ENCODE results near the gene PLIN5. TPM values are rescaled to one million over a fixed set of nuclear protein-coding genes. Genes with fewer than 3 reads are reported as not detected.

Gene PLIN5
- polyA plus RNA-seq, 1 donor (not counting 4 experiments of a cell fraction or from before 2014, with no cell fraction given), result not detected

DNA sequence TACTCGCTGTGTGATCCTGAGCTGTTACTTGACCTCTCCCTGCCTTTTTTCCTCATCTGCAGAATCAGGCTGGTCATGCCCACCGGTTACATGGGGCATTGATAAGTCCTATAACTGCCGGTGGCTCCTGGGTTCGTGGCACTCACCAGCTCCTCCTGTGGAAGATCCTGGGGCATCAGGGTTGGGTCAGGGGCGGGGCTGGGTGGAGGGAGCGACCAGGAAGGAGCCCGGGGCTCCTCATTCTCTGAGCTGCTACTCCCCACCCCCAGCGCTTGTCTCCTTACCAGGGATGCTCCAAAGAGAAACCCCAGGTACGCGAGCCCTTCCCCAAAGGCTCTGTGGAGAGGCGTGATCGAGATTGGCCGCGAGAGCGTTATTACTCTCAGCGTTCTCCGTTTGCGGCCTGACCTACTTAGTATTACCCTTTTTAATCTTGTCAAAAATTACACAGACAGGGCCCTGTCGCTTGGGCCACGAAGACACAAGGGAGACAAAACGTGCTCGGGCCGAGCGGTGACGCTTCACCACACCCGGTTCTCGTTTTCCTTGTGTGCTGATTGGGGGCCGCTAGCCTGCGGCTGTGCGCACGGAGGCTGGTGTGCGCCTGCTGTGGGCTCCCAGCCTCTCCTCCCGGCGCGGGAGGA, 52.2 kb downstream of the PLIN5 start:
- dilution Hi-C loops (cut with MboI; ENCODE audit: extremely low pct_ligation_motif_present, low sequenced_read_pairs), result no loop called here
- no peak for FAIRE-seq
- no peak overlapping the region for H3K4me2 ChIP-seq (ENCODE audit: control insufficient read depth, extremely low read depth, insufficient read depth, low read depth, low read length)

DNA sequence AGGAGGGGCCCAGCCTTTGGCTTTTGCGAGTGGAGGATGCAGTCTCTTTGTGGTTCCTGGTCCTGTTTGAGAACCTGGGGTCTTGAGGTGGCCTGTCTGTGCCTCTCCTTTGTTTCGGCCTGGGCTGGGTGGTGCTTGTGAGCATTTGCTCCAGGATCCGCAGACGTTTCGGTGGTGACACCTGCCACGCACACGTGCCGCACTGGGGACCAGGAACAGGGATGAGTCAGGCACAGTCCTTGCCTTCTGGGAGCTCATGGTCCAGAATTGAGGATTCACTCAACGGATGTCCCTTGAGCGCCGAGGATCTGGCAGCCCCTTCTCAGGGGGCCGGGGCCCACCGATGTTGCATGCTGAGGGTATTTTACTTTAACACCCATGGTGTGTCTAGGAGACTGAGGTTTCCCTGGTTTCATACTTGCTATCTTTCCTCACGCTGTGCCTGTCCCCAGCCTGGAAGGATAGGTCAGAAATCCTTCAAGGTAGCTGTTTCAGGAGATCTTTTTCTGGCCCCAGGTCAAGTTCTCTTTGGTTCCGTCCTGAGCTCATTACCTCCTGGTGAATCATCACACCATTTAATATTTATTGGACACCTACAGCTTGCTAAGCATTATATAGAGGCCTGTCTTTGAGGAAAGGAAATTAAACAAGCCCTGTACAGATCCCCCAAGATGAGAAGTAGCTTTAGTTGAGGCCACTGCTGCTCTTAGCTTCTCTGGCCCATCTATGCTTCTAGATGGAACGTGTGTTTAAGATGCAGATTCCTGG, 57.8 kb downstream of the PLIN5 start:
- no peak overlapping the region for H2AFZ ChIP-seq (ENCODE audit: control insufficient read depth, low read length)
- dilution Hi-C loops (cut with MboI; ENCODE audit: extremely low pct_ligation_motif_present, low sequenced_read_pairs), result no loop called here
- peaks cover 8% of the 10 kb centered on the region for H3K4me1 ChIP-seq (ENCODE audit: control insufficient read depth, extremely low read depth, insufficient read depth, low read length)
- no peaks in the 10 kb centered on the region for H3K9me1 ChIP-seq (ENCODE audit: control insufficient read depth, extremely low read depth, insufficient read depth, low read length)
- H3K9ac ChIP-seq (ENCODE audit: control insufficient read depth, extremely low read depth, insufficient read depth, low read length), result no peak overlapping the region
- no peak overlapping the region for H3K4me3 ChIP-seq (ENCODE audit: control insufficient read depth in 2 of 3, extremely low read depth in 1 of 3, insufficient read depth in 2 of 3, low read depth in 1 of 3, low read length in 3 of 3)
- no peaks in the 10 kb centered on the region for H4K20me1 ChIP-seq (ENCODE audit: control insufficient read depth, extremely low read depth, insufficient read depth, low read length)
- H3K4me2 ChIP-seq (ENCODE audit: control insufficient read depth, extremely low read depth, insufficient read depth, low read depth, low read length), result no peak overlapping the region
- peaks cover 6 to 19% of the 10 kb centered on the region in 2 experiments for H3K36me3 ChIP-seq (ENCODE audit: control insufficient read depth in 2 of 2, extremely low read depth in 1 of 2, insufficient read depth in 2 of 2, low read length in 2 of 2)
- peaks cover 27% of the 10 kb centered on the region for H3K79me2 ChIP-seq (ENCODE audit: control insufficient read depth, insufficient read depth, low read length)
- no peak overlapping the region for H3K27ac ChIP-seq (ENCODE audit: control insufficient read depth, insufficient read depth, low read length)
- TF ChIP-seq, protein P1, sequence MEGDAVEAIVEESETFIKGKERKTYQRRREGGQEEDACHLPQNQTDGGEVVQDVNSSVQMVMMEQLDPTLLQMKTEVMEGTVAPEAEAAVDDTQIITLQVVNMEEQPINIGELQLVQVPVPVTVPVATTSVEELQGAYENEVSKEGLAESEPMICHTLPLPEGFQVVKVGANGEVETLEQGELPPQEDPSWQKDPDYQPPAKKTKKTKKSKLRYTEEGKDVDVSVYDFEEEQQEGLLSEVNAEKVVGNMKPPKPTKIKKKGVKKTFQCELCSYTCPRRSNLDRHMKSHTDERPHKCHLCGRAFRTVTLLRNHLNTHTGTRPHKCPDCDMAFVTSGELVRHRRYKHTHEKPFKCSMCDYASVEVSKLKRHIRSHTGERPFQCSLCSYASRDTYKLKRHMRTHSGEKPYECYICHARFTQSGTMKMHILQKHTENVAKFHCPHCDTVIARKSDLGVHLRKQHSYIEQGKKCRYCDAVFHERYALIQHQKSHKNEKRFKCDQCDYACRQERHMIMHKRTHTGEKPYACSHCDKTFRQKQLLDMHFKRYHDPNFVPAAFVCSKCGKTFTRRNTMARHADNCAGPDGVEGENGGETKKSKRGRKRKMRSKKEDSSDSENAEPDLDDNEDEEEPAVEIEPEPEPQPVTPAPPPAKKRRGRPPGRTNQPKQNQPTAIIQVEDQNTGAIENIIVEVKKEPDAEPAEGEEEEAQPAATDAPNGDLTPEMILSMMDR (optimal IDR thresholded peaks at IDR 0.05 in 1 of 3, IDR thresholded peaks at IDR 0.05 in 1 of 3, conservative IDR thresholded peaks at IDR 0.05 in 1 of 3; ENCODE audit: extremely low read depth in 1 of 3, insufficient read depth in 2 of 3, low read length in 3 of 3), result no peak
- no peak for TF ChIP-seq EZH2 (IDR thresholded peaks at IDR 0.05; ENCODE audit: low read length)
- DNase-seq (ENCODE audit: low read depth, low spot score), result no peak
- no peak for FAIRE-seq
- no peaks in the 10 kb centered on the region for H3K27me3 ChIP-seq (ENCODE audit: control insufficient read depth, extremely low read depth, insufficient read depth, low read length)
- H3K9me3 ChIP-seq (ENCODE audit: control insufficient read depth, low read depth, low read length), result no peaks in the 10 kb centered on the region

More for the DNA sequence above, 52.2 kb downstream of the PLIN5 start:
- peaks cover 9 to 10% of the 10 kb centered on the region in 2 experiments for H3K36me3 ChIP-seq (ENCODE audit: control insufficient read depth in 2 of 2, extremely low read depth in 1 of 2, insufficient read depth in 2 of 2, low read length in 2 of 2)
- H3K9ac ChIP-seq (ENCODE audit: control insufficient read depth, extremely low read depth, insufficient read depth, low read length), result no peak overlapping the region
- no peaks in the 10 kb centered on the region for H3K27me3 ChIP-seq (ENCODE audit: control insufficient read depth, extremely low read depth, insufficient read depth, low read length)
- no peaks in the 10 kb centered on the region for H3K79me2 ChIP-seq (ENCODE audit: control insufficient read depth, insufficient read depth, low read length)
- no peak overlapping the region for H3K27ac ChIP-seq (ENCODE audit: control insufficient read depth, insufficient read depth, low read length)
- no peaks in the 10 kb centered on the region for H3K9me3 ChIP-seq (ENCODE audit: control insufficient read depth, low read depth, low read length)
- H4K20me1 ChIP-seq (ENCODE audit: control insufficient read depth, extremely low read depth, insufficient read depth, low read length), result no peaks in the 10 kb centered on the region
- TF ChIP-seq, protein P1 (optimal IDR thresholded peaks at IDR 0.05 in 1 of 3, IDR thresholded peaks at IDR 0.05 in 1 of 3, conservative IDR thresholded peaks at IDR 0.05 in 1 of 3; ENCODE audit: extremely low read depth in 1 of 3, insufficient read depth in 2 of 3, low read length in 3 of 3), result no peak
- H2AFZ ChIP-seq (ENCODE audit: control insufficient read depth, low read length), result no peak overlapping the region
- no peak for DNase-seq (ENCODE audit: low read depth, low spot score)
- H3K4me1 ChIP-seq (ENCODE audit: control insufficient read depth, extremely low read depth, insufficient read depth, low read length), result no peaks in the 10 kb centered on the region
- H3K4me3 ChIP-seq (ENCODE audit: control insufficient read depth in 2 of 3, extremely low read depth in 1 of 3, insufficient read depth in 2 of 3, low read depth in 1 of 3, low read length in 3 of 3), result no peak overlapping the region
- no peaks in the 10 kb centered on the region for H3K9me1 ChIP-seq (ENCODE audit: control insufficient read depth, extremely low read depth, insufficient read depth, low read length)

Data from keratinocyte (primary cell).